Epithelial cell of esophagus (primary cell): Measurements from ENCODE around the gene TMIGD1.

Experiments
- DNase-seq: peaks from one replicate; pipeline ENCODE4 v3.0.0; 2010; ENCODE audit warnings: low read depth
- H3K4me3 ChIP-seq: 2 replicates; pipeline ENCODE4 v1.5.1; 2011; ENCODE audit warnings: mild to moderate bottlenecking, low read length, control low read depth
- CTCF ChIP-seq: IDR thresholded peaks from 2 replicates; pipeline ENCODE4 v1.5.1; 2011; ENCODE audit warnings: low read depth, mild to moderate bottlenecking, low read length, control low read depth, inconsistent platforms; ENCODE audit not compliant: insufficient read depth; ENCODE audit errors: missing control alignments

TMIGD1 gene

GRCh38 chr17:30316736-30317135, 17.1 kb downstream of the TMIGD1 start:
- no peak overlapping the region for H3K4me3 ChIP-seq
- no peak for TF ChIP-seq CTCF
- DNase-seq = no peak

- DNase-seq = no peak
- no peak overlapping the region for H3K4me3 ChIP-seq
- no peak for TF ChIP-seq CTCF
Observed at GRCh38 chr17:30315106-30315505, 18.8 kb downstream of the TMIGD1 start.

GRCh38 chr17:30314474-30314873, 19.4 kb downstream of the TMIGD1 start:
- no peak for TF ChIP-seq CTCF
- DNase-seq = no peak
- H3K4me3 ChIP-seq = no peak overlapping the region

- no peak for TF ChIP-seq CTCF
- no peak overlapping the region for H3K4me3 ChIP-seq
- peak; percentile 62 for DNase-seq
Observed at GRCh38 chr17:30312226-30312625, 21.6 kb downstream of the TMIGD1 start.

GRCh38 chr17:30310562-30310961, 23.3 kb downstream of the TMIGD1 start:
- no peak for DNase-seq
- TF ChIP-seq CTCF = no peak
- H3K4me3 ChIP-seq = no peak overlapping the region

- no peak for TF ChIP-seq CTCF
- H3K4me3 ChIP-seq = no peak overlapping the region
- no peak for DNase-seq
Observed at GRCh38 chr17:30309591-30309990, 24.3 kb downstream of the TMIGD1 start.

GRCh38 chr17:30308406-30308805, 25.5 kb downstream of the TMIGD1 start:
- no peak overlapping the region for H3K4me3 ChIP-seq
- no peak for TF ChIP-seq CTCF
- no peak for DNase-seq
